Gastrocnemius medialis (tissue), 4 donors: ENCODE data around the gene EGLN1. TPM values are rescaled to one million over a fixed set of nuclear protein-coding genes. Genes with fewer than 3 reads are reported as not detected.

Source experiments
- ATAC-seq, 2 donors: fragments of 150-250 bp; one replicate each; pipeline ENCODE4 v1.9.1; 2016
- DNase-seq, 2 donors: peaks; one replicate each; pipeline ENCODE4 v3.0.0-alpha.2; 2019
- H3K27ac ChIP-seq, 4 donors: fragments of 200-600 bp; sonication (generic); 1 replicate in 1 of 4; 2 replicates in 3 of 4; pipeline ENCODE4 v1.5.1; 2016 to 2018; ENCODE audit warnings: mild to moderate bottlenecking in 2 of 4, moderate library complexity in 1 of 4
- H3K27me3 ChIP-seq, 3 donors: fragments of 200-600 bp; sonication (generic) in 2 of 3; 1 replicate in 1 of 3; 2 replicates in 2 of 3; pipeline versions ENCODE4 v1.5.1 to v1.6.0; 2016 to 2019; ENCODE audit warnings: mild to moderate bottlenecking in 1 of 3, moderate library complexity in 1 of 3
- H3K36me3 ChIP-seq, 2 donors: fragments of 200-600 bp; sonication (generic) in 1 of 2; one replicate each; pipeline ENCODE4 v1.5.1; 2017 to 2018
- H3K4me1 ChIP-seq, 2 donors: fragments of 200-600 bp; sonication (generic) in 1 of 2; one replicate each; pipeline ENCODE4 v1.5.1; 2016 to 2017; ENCODE audit warnings: mild to moderate bottlenecking in 2 of 2
- H3K4me3 ChIP-seq, 4 donors: fragments of 200-600 bp; sonication (generic) in 3 of 4; 1 replicate in 1 of 4; 2 replicates in 3 of 4; pipeline ENCODE4 v1.5.1; 2016 to 2019; ENCODE audit warnings: mild to moderate bottlenecking in 2 of 4
- H3K9me3 ChIP-seq, 3 donors: fragments of 200-600 bp; sonication (generic) in 2 of 3; 1 replicate in 1 of 3; 2 replicates in 2 of 3; pipeline ENCODE4 v1.5.1; 2016 to 2019
- CTCF ChIP-seq, 5 experiments: fragments of 450-650 bp in 3 of 5; fragments of 200-600 bp in 2 of 5; sonication (generic) in 2 of 5; IDR thresholded peaks in 4 of 5; conservative IDR thresholded peaks in 1 of 5; 1 replicate in 4 of 5; 2 replicates in 1 of 5; pipeline ENCODE4 v1.5.1; 2016 to 2019; ENCODE audit warnings: antibody characterized with exemption in 5 of 5, mild to moderate bottlenecking in 3 of 5, moderate library complexity in 3 of 5
- POLR2A ChIP-seq, 2 donors: fragments of 450-650 bp; IDR thresholded peaks; one replicate each; pipeline ENCODE4 v1.6.1; 2017; ENCODE audit warnings: antibody characterized with exemption in 2 of 2, mild to moderate bottlenecking in 2 of 2, moderate library complexity in 2 of 2
- in situ Hi-C, 4 donors: fragments of 200-750 bp; cut with MboI; loops; one replicate each; pipeline versions ENCODE4 v1.15.0 to v1.8.0; 2017; ENCODE audit warnings: low sequenced_read_pairs in 4 of 4
- intact Hi-C: fragments of 100-400 bp; cut with DNase I; formaldehyde crosslinking; loops from one replicate; pipeline ENCODE4 v1.15.1; 2023; ENCODE audit warnings: low total_unique reads
- total RNA-seq, 4 donors: library from RNA; depleted of rRNA; stranded (reverse); fragments of >200 nt; gene quantifications; one replicate each; pipeline versions ENCODE4 v1.1.0 to v1.2.3, GENCODE V29; 2016

The EGLN1 gene
- total RNA-seq, 4 donors from 2014 or later: 500 to 862 (median 706) TPM

DNA sequence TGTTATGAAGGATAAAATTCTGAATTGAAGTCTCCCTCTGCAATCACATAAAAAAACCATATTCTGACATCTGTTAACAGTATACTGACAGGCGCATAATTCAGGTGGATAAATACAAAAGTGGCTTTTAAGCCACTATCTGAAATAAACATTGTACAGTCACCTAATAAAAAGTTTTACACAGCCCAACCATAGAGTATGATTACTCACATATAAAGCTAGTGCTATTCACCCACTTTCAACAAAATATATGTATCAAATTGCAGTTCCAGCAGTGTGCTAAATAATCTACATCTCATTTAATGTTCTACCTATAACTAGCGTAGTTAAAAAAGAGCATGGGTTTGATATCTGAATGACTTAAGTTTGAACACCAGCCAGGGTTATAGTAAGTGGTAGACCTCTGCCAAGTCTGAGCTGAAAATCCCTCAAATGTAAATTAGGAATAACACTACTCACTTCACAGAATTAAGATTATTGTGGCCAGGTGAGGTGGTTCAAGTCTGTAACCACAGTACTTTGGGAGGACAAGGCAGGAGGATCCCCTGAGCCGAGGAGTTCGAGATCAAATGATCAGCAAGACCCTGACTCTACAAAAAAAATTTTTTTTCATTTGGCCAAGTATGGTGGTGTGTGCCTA lies 3.9 kb downstream of the EGLN1 start:
- no peak for DNase-seq

GRCh38 chr1:231417513-231417912 lies 4.6 kb downstream of the EGLN1 start:
- peaks cover 0 to 35% of the 10 kb centered on the region in 2 donors for H3K36me3 ChIP-seq
- H3K9me3 ChIP-seq: no peaks in the 10 kb centered on the region
- ATAC-seq (no peak), DNase-seq (no peak)
- peak overlapping the region; percentile 97 to 98 (median 98) for H3K27ac ChIP-seq
- no peak for TF ChIP-seq CTCF (IDR thresholded peaks at IDR 0.05 in 4 of 5, conservative IDR thresholded peaks at IDR 0.05 in 1 of 5)
- no peak for TF ChIP-seq POLR2A (IDR thresholded peaks at IDR 0.05)
- in situ Hi-C loops: loop anchor here in 2 of 4 donors (10.0 kb wide), 2 partner anchors 53 to 117 kb away; no protein-coding TSS in a partner anchor
- H3K4me3 ChIP-seq: peak overlapping the region; percentile 75 to 87 (median 82)
- H3K4me1 ChIP-seq: peaks cover 36 to 50% of the 10 kb centered on the region in 2 donors
- intact Hi-C loops: no loop called here
- H3K27me3 ChIP-seq: no peaks in the 10 kb centered on the region

More for the DNA sequence above, 3.9 kb downstream of the EGLN1 start:
- H3K27ac ChIP-seq: peak overlapping the region; percentile 97 to 98 (median 98)
- no peaks in the 10 kb centered on the region for H3K9me3 ChIP-seq
- peaks cover 0 to 35% of the 10 kb centered on the region in 2 donors for H3K36me3 ChIP-seq
- no peak for TF ChIP-seq CTCF (IDR thresholded peaks at IDR 0.05 in 4 of 5, conservative IDR thresholded peaks at IDR 0.05 in 1 of 5)
- TF ChIP-seq POLR2A (IDR thresholded peaks at IDR 0.05): no peak
- intact Hi-C loops (no loop called here), in situ Hi-C loops (loop anchor here in 2 of 4 donors (10.0 kb wide), 2 partner anchors 53 to 117 kb away; no protein-coding TSS in a partner anchor)
- peaks cover 33 to 46% of the 10 kb centered on the region in 2 donors for H3K4me1 ChIP-seq
- H3K4me3 ChIP-seq: peak overlapping the region; percentile 75 to 87 (median 82)
- no peak for ATAC-seq
- H3K27me3 ChIP-seq: no peaks in the 10 kb centered on the region

- no peaks in the 10 kb centered on the region for H3K9me3 ChIP-seq
- no peak for ATAC-seq
- in situ Hi-C loops (loop anchor here in 2 of 4 donors (10.0 kb wide), 2 partner anchors 52 to 118 kb away; no protein-coding TSS in a partner anchor), intact Hi-C loops (no loop called here)
- TF ChIP-seq POLR2A (IDR thresholded peaks at IDR 0.05) (no peak), CTCF (IDR thresholded peaks at IDR 0.05 in 4 of 5, conservative IDR thresholded peaks at IDR 0.05 in 1 of 5) (no peak)
- no peaks in the 10 kb centered on the region for H3K27me3 ChIP-seq
- H3K36me3 ChIP-seq: peaks cover 0 to 35% of the 10 kb centered on the region in 2 donors
- peaks cover 42 to 53% of the 10 kb centered on the region in 2 donors for H3K4me1 ChIP-seq
- DNase-seq: no peak
- peak overlapping the region; percentile 97 to 98 (median 98) for H3K27ac ChIP-seq
- peak overlapping the region; percentile 75 to 87 (median 82) for H3K4me3 ChIP-seq
These were observed 5.2 kb downstream of the EGLN1 start for GRCh38 chr1:231416901-231417300.

- ATAC-seq: no peak
- Histone ChIP-seq H3K36me3 (peaks cover 0 to 28% of the 10 kb centered on the region in 2 donors), H3K9me3 (no peaks in the 10 kb centered on the region), H3K27me3 (no peaks in the 10 kb centered on the region), H3K4me3 (peak overlapping the region; percentile 75 to 87 (median 82)), H3K4me1 (peaks cover 58 to 62% of the 10 kb centered on the region in 2 donors), H3K27ac (peak overlapping the region; percentile 97 to 98 (median 98))
- in situ Hi-C loops: loop anchor here in 2 of 4 donors (10.0 kb wide), 2 partner anchors 50 to 120 kb away; no protein-coding TSS in a partner anchor
- no peak for DNase-seq
- TF ChIP-seq POLR2A (IDR thresholded peaks at IDR 0.05): no peak
- TF ChIP-seq CTCF (IDR thresholded peaks at IDR 0.05 in 4 of 5, conservative IDR thresholded peaks at IDR 0.05 in 1 of 5): no peak
- intact Hi-C loops: no loop called here
These were observed 7.0 kb downstream of the EGLN1 start for GRCh38 chr1:231415018-231415583.
